HAP-1 (cell line): Measurements from ENCODE around the gene COL13A1.

Experiments
- DNase-seq, 2 experiments: peaks; one replicate each; pipeline ENCODE4 v3.0.0-alpha.2; 2016 to 2020; ENCODE audit warnings: low spot score in 2 of 2
- H3K27me3 ChIP-seq: fragments of 250-450 bp; sonication (Bioruptor Pico); 2 replicates; pipeline ENCODE4 v1.5.1; 2020; ENCODE audit warnings: low read depth, mild to moderate bottlenecking, moderate library complexity
- H3K36me3 ChIP-seq: fragments of 250-450 bp; sonication (Bioruptor Pico); replicated peaks from 2 replicates; pipeline ENCODE4 v1.5.1; 2020; ENCODE audit warnings: mild to moderate bottlenecking
- H3K4me1 ChIP-seq: fragments of 250-450 bp; sonication (Bioruptor Pico); 2 replicates; pipeline ENCODE4 v1.5.1; 2020; ENCODE audit warnings: mild to moderate bottlenecking
- H3K4me3 ChIP-seq: fragments of 250-450 bp; sonication (Bioruptor Pico); 2 replicates; pipeline ENCODE4 v1.5.1; 2020; ENCODE audit warnings: mild to moderate bottlenecking, moderate library complexity
- H3K9me3 ChIP-seq: fragments of 250-450 bp; sonication (Bioruptor Pico); 2 replicates; pipeline ENCODE4 v1.5.1; 2020; ENCODE audit warnings: mild to moderate bottlenecking, moderate library complexity
- in situ Hi-C: fragments of 300-500 bp; cut with MboI; formaldehyde crosslinking; loops from 3 replicates; pipeline ENCODE4 v1.14.3; 2020; ENCODE audit warnings: low sequenced_read_pairs, inconsistent platforms, mixed read lengths

The COL13A1 gene

DNA sequence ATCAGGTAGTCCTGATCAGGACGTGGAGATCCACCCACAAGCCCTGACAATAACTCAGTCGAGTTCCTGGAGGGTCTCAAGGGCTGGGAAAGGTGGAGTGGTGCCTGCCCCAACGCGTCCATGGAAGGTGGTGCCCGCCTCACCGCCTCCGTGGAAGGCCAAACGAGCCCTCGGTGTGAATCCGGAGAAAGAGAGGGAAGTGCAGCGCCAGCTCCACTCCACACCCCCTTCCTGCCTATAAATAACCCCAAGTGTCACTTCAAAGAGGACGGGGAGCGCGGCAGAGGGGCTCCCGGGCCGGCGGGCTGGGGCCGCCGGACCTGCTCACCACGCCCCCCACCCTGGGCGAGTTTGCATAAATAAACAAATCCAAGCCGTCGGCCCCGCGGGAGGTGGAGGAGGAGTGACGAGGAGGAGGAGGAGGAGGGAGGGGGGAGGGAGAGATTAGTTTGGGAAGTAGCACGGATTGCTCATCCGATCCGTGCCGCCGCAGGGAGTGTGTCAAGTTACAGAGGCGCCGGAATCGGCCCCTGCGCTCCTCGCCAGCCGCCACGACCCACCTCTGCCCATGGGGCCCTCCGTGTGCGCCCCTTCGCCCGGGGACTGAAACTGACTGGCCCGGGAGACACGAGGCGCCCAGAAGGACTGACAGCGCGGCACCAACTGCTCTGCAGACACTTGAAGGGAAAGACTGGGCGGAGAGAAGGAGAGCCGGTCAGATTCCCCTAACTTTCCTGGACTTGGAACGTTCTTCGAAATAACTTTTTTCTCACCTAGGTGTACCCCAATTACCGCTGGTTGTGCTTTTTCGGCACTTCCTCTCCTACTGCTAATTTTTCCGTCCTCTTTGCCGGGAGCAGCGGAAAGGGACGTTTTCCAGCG, at the start of gene COL13A1:
Gene COL13A1 (plus strand): TSS at position 473 of the 882 bp plus-strand sequence. CDS start 518 bp downstream, outside the sequence.
- H3K9me3 ChIP-seq: no peaks in the 10 kb centered on the region
- in situ Hi-C loops: no loop called here
- H3K4me3 ChIP-seq: peak within 1 kb of the TSS; percentile 32
- peaks cover 2% of the 10 kb centered on the region for H3K4me1 ChIP-seq
- peak; percentile 70 to 86 for DNase-seq
- no peaks in the 10 kb centered on the region for H3K36me3 ChIP-seq
- peaks cover 31% of the 10 kb centered on the region for H3K27me3 ChIP-seq

DNA sequence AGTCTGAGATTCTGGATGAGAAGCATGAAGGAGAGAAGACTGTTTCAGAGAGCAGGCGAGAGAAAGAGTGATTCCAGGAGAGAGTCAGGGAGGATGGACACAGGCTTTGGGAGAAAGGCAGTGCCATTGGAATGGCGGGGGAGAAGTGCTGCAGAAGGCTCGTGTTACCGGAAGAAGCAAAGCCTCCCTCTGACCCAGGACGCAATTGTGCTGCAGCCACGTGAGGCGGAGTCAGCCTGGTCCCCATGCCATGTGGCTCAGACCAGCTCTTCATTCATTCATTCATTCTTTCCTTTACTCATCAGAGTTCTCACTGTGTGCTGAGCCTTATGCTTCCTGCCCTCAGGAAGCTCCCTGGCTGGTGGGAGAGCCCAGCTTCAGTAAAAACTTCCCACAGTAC, 49.2 kb upstream of the COL13A1 start:
- in situ Hi-C loops: no loop called here
- no peaks in the 10 kb centered on the region for H3K4me1 ChIP-seq
- H3K9me3 ChIP-seq: no peaks in the 10 kb centered on the region
- no peaks in the 10 kb centered on the region for H3K36me3 ChIP-seq
- no peak for DNase-seq
- no peak overlapping the region for H3K4me3 ChIP-seq
- peaks cover 40% of the 10 kb centered on the region for H3K27me3 ChIP-seq

DNA sequence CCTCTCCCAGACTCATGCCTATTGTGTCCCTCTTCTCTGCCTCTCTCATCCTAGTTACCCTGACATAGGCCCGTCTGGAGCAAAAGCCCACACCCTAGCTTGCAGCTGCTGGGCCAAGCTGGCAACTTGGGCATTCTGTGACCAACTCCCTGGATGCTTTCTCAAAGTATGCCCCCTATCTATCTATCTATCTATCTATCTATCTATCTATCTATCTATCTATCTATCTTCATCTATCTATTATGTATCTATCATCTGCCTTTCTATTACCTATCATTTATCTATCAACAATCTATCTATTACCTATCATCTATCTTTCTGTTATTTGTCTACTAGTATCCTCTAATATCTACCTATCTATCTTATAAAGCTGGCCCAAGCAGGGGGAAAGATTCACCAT, 45.4 kb upstream of the COL13A1 start:
- H3K4me1 ChIP-seq: no peaks in the 10 kb centered on the region
- no peaks in the 10 kb centered on the region for H3K9me3 ChIP-seq
- no peak for DNase-seq
- in situ Hi-C loops: no loop called here
- H3K4me3 ChIP-seq: no peak overlapping the region
- no peaks in the 10 kb centered on the region for H3K36me3 ChIP-seq
- peaks cover 23% of the 10 kb centered on the region for H3K27me3 ChIP-seq

DNA sequence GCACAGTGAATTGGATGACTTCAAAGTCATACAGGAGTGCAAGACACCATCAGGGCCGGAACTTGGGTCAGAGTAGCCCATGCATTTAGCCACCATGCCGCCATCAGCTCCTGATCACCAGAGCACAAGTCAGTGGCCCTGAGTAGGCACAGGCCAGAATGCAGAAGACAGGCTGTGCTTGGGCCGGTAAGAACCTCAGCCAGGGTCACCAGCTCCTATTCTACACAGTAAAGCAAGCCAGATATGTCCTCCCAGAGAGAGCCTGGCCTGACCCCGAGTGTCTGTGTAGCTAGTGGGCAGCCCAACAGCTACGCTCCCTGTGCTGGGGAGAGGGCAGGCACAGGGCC, 44.5 kb upstream of the COL13A1 start:
- Histone ChIP-seq H3K4me1 (no peaks in the 10 kb centered on the region), H3K36me3 (no peaks in the 10 kb centered on the region), H3K4me3 (no peak overlapping the region), H3K27me3 (peaks cover 15% of the 10 kb centered on the region), H3K9me3 (no peaks in the 10 kb centered on the region)
- no peak for DNase-seq
- in situ Hi-C loops: no loop called here

DNA sequence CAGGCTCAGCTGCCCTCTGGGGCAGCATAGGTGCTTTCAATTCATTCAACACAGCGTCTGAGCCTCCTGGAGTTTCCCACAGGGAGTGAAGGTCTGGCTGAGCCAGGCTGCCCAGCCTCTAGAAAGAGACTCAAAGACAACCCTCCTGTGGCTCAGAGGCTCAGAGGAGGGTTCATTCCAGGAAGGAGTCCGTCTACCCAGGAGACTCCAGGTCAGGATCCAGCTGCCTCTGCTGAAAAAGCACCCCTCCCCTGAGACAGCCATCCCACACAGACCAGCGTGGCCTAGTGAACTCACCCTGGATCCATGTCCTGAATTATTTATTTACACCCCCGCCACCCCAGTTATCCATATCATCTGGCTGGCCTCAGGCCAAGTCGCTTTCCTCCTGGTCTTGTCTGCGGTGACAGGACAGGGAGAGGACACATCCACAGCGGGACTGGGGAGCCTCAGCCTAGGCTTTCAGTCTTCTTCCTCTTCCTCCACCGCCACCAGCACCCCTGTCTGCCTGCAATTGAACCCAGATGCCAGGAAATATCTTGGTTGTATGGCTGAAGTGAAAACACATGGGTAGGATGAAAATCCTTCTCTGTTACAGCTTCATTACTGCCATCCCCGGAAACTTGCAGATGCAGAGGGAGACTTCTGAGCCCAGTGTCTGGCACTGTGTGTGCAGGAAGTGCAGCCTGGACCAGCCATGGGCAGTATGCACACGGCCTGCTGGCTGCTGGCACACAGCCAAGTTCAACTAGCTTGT, 44.0 kb upstream of the COL13A1 start:
- Histone ChIP-seq H3K4me1 (no peaks in the 10 kb centered on the region), H3K4me3 (no peak overlapping the region), H3K9me3 (no peaks in the 10 kb centered on the region), H3K27me3 (peaks cover 10% of the 10 kb centered on the region), H3K36me3 (no peaks in the 10 kb centered on the region)
- in situ Hi-C loops: no loop called here
- DNase-seq: peak in 1 of 2 experiments; percentile 30

DNA sequence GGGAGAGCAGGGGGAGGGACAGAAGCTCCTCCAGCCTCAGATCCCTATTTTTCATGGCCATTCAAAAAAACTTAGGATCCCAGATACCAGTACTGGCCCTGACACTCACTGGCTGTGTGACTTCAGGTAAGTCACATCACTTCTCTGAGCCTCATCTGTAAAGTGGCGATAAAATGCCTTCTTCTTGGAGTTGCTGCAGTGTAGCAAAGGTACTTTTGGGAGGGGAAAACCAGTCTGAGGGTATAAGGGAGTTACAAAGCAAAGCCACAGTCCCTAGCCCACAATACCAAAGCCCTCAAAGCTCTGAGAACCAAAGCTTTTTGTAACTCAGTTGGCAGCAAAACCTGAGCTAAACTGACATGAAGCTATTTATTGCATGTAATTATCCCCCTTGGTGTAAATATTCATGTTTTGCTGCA, 43.4 kb upstream of the COL13A1 start:
- DNase-seq: no peak
- in situ Hi-C loops: no loop called here
- Histone ChIP-seq H3K4me1 (no peaks in the 10 kb centered on the region), H3K36me3 (no peaks in the 10 kb centered on the region), H3K4me3 (no peak overlapping the region), H3K9me3 (no peaks in the 10 kb centered on the region), H3K27me3 (peaks cover 7% of the 10 kb centered on the region)

DNA sequence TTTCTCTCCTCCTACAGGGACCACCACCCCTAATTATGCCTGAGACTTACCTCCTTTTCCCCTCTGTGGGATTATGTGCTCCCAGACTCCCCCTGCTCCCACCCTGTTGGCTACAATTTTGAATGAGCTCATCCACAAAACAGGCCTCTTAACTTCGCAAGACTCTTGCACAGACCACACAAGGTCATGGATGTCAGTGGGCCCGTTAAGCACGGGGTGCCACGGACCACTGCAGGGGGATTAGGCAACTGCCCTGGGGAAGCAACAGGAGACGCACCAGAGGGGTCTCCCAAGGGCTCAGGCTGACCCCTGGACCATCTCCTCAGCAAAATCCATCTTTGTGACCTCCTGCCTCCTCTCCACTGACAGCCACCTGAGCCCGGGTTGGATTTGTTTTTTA, 42.1 kb upstream of the COL13A1 start:
- Histone ChIP-seq H3K36me3 (no peaks in the 10 kb centered on the region), H3K4me1 (no peaks in the 10 kb centered on the region), H3K4me3 (no peak overlapping the region), H3K9me3 (no peaks in the 10 kb centered on the region), H3K27me3 (peaks cover under 1% of the 10 kb centered on the region; the same call in 1 of the 2 replicates)
- no peak for DNase-seq
- in situ Hi-C loops: no loop called here

DNA sequence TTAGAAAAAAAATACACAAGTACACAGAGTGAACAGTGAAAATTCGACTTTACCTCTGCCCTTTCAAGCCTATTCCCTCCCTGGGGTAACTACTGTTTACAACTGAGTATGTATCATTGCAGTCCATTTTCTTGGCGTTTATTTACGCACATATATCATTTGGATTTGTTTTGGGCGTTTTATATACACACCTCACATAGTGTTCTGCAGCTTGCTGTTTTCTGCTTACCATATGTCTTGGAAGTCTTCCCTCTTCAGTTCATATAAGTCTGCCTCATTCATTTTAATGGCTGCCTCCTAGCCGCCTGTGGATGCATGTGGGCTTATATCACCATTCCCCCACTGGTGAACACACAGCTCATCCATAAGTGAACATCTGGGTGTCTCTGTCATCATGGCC, 41.6 kb upstream of the COL13A1 start:
- no peaks in the 10 kb centered on the region for H3K9me3 ChIP-seq
- H3K36me3 ChIP-seq: no peaks in the 10 kb centered on the region
- no peak overlapping the region for H3K4me3 ChIP-seq
- no peaks in the 10 kb centered on the region for H3K4me1 ChIP-seq
- H3K27me3 ChIP-seq: peaks cover 2% of the 10 kb centered on the region; the same call in 1 of the 2 replicates
- in situ Hi-C loops: no loop called here
- no peak for DNase-seq

DNA sequence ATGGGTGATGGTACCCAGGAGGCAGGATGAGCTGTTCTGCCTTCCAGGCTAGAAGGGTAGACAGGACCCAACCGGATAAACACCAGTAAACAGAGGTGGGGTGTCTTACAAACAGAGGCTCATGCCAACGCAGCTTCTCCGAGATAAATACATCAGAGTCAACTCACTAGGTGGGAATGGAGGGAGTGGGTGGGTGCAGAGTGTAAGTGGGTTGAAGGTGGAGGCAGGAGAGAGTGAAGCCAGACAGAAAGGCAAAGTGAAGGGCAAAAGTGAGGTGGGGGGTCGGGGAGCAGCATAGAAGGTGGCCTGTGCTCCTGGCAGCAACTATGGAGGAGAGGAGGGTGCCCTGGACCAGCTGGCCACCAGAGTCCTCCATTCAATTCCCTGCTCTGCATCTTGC, 40.4 kb upstream of the COL13A1 start:
- in situ Hi-C loops: no loop called here
- H3K27me3 ChIP-seq: peaks cover 2% of the 10 kb centered on the region; the same call in 1 of the 2 replicates
- no peaks in the 10 kb centered on the region for H3K4me1 ChIP-seq
- no peaks in the 10 kb centered on the region for H3K36me3 ChIP-seq
- DNase-seq: no peak
- H3K4me3 ChIP-seq: no peak overlapping the region
- H3K9me3 ChIP-seq: no peaks in the 10 kb centered on the region

DNA sequence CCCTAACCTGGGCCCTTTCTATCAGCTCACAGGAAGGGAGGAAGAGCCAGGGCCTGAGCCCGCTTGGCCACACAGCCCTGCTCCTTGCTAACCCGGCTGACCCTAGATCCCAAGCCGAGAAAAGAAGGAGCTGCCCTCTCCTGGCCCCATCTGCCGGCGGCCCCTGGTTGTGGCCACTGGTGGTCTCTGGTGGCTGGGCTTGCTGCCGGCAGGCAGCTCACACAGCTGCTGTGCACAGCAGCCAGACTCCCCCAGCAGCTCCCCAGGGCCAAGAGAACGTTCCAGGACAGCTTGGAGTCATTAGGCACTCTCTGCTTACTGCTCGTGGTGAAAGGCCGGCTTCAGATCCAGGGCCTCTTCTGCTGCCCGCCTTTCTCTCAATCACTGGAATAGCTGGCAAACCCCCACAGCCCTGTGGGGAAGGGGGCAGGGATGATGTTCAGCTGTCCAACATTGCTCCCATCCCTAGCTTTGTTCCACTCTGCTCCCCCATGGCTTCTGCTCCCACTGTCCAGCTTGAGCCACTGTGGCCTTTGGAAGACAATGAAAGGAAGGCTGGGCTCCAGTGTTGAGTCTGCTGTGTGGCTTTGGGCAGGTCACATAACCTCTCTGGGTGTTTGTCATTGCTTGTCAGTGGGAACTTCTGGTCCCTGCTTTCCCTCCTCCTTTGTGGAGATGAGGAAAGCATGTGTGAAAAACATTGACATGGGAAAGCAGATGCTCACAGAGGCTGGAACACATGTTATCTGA, 35.4 kb upstream of the COL13A1 start:
- H3K4me3 ChIP-seq: no peak overlapping the region
- H3K27me3 ChIP-seq: peaks cover 2% of the 10 kb centered on the region; the same call in 1 of the 2 replicates
- DNase-seq: no peak
- H3K36me3 ChIP-seq: no peaks in the 10 kb centered on the region
- H3K9me3 ChIP-seq: no peaks in the 10 kb centered on the region
- H3K4me1 ChIP-seq: no peaks in the 10 kb centered on the region
- in situ Hi-C loops: no loop called here

DNA sequence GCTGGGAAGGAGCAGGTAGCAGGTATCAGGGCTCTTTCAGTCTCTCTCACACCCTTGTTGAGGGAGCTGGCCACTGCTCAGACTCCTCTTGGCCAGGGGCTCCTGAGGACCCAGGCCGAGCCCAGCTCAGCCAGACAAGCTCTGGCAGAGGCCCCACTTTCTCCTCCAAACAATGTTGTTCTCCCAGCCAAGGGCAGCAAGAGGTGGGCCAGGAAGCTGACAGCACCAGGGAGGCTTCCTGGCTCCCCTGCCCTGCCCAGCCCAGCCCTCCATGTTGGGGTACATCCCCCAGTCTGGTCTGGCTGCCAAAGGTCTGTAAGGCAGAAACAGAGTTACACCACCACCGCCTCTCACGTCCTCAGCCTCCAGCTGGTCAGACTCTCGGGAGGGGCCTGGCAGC, 33.9 kb upstream of the COL13A1 start:
- in situ Hi-C loops: no loop called here
- peaks cover 2% of the 10 kb centered on the region; the same call in 1 of the 2 replicates for H3K27me3 ChIP-seq
- H3K36me3 ChIP-seq: no peaks in the 10 kb centered on the region
- H3K4me1 ChIP-seq: no peaks in the 10 kb centered on the region
- no peaks in the 10 kb centered on the region for H3K9me3 ChIP-seq
- no peak for DNase-seq
- no peak overlapping the region for H3K4me3 ChIP-seq

DNA sequence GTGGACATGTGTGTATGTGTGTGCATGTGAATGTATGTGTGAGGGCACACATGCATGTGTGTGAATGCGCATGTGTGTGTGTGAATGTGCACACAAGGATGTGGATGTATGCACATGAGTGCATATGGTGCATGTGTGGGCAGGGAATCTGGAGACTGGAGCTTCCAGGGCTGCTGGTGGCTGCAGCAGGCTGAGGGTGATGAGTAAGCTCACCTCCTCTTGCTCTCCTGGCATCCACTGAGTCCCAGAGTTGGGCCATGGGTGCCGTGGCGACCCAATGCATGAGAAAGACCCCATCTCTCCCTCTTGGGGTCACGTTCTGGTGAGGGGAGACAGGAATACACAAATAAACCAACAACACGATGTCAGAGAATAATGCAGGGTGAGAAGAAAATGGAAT, 33.3 kb upstream of the COL13A1 start:
- Histone ChIP-seq H3K4me1 (no peaks in the 10 kb centered on the region), H3K36me3 (no peaks in the 10 kb centered on the region), H3K27me3 (peaks cover 2% of the 10 kb centered on the region; the same call in 1 of the 2 replicates), H3K9me3 (no peaks in the 10 kb centered on the region), H3K4me3 (no peak overlapping the region)
- no peak for DNase-seq
- in situ Hi-C loops: no loop called here

DNA sequence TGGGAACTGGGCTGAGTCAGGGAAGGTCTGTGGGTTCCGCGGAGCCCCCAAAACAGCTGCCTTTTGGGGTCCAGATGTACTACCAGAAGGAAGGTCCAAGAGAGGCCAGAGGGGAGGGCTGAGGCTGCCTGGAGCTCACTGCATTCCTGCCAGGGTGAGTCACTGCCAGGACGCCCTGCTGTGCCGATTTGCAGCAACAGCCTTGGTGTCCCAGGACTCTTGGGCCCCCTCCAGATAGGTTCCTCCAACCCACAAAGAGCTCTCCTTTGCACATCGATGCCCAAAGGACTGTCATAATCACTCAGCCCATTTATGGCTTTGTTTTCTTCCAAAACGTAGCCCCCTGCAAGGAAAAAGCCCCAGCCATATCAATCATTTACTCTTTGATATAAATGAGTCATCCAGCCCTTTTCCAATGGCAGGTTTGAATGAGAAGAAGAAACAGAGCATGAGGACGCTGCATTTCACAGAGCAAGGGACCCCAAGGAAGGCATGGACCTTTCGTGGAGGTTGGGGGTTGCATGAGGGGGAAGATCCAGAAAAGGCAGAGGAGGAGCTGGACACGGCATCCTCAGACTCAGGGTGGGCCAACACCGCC, 32.2 kb upstream of the COL13A1 start:
- Histone ChIP-seq H3K36me3 (no peaks in the 10 kb centered on the region), H3K4me1 (no peaks in the 10 kb centered on the region), H3K9me3 (no peaks in the 10 kb centered on the region), H3K27me3 (peaks cover 2% of the 10 kb centered on the region; the same call in 1 of the 2 replicates), H3K4me3 (no peak overlapping the region)
- no peak for DNase-seq
- in situ Hi-C loops: no loop called here
